Daoy (cell line): ENCODE measurements around the gene PPP2R5E. TPM values are rescaled to one million over a fixed set of nuclear protein-coding genes. Genes with fewer than 3 reads are reported as not detected.
"Not testable (repeated sequence)": the region's sequence is repeated elsewhere in the genome, so short reads cannot be mapped to it uniquely, and the experiment has no call there.

Experiments used
- DNase-seq: peaks from one replicate; pipeline ENCODE4 v3.0.0-alpha.2; 2015; ENCODE audit warnings: low read depth
- total RNA-seq: library from RNA; depleted of rRNA; stranded (reverse); fragments of >200 nt; shearing (Covaris generic); gene quantifications from 2 replicates; pipeline ENCODE4 v1.2.3, GENCODE V29; 2014; rRNA removed

The PPP2R5E gene
- total RNA-seq, 1 experiment from 2014 or later, result 18.1 TPM

DNA sequence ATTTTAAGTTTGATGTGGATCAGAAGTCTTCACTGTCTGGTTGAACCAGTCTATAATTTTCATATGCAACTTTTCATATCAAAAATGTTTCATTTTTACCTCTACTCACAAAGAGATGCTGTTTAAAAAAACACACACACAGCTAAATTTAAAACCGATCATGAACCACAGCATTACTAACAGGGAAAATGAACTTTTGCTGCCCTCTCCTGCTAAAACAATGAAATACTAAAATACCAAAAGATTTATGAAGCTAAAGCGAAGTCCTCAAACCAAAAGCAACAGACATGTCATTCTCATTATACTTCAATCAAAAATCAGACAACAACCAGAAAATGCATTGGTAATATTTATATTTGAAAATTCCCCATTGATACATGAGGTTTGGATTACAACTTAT lies 171.6 kb downstream of the PPP2R5E start:
- not testable (repeated sequence) for DNase-seq

GRCh38 chr14:63371033-63371432 lies 172.1 kb downstream of the PPP2R5E start:
- no peak for DNase-seq

- DNase-seq, result no peak
These were observed 175.3 kb downstream of the PPP2R5E start for GRCh38 chr14:63367742-63368364.

- DNase-seq, result no peak
These were observed 180.8 kb downstream of the PPP2R5E start for GRCh38 chr14:63362389-63362819.

GRCh38 chr14:63361790-63362189 lies 181.4 kb downstream of the PPP2R5E start:
- no peak for DNase-seq

GRCh38 chr14:63357841-63358240 lies 185.3 kb downstream of the PPP2R5E start:
- DNase-seq, result no peak

DNA sequence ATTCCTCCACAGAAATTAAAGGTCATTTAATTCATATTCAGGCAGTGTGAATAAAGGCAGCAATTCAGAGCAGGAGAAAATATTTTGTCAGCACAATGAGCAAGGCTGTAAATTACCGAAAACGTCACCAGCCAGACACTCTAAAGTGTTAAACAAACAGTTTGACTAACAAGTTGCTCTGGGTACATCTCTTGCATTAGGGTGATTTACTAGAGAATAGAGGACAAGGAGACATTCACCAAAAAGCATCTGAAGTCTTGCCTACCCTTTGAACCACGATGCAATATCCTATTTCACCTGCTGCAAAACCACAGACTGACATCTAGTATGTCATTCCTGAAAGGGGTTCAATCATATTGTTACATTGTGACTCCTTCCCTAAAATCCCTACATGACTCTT lies 197.4 kb downstream of the PPP2R5E start:
- no peak for DNase-seq

DNA sequence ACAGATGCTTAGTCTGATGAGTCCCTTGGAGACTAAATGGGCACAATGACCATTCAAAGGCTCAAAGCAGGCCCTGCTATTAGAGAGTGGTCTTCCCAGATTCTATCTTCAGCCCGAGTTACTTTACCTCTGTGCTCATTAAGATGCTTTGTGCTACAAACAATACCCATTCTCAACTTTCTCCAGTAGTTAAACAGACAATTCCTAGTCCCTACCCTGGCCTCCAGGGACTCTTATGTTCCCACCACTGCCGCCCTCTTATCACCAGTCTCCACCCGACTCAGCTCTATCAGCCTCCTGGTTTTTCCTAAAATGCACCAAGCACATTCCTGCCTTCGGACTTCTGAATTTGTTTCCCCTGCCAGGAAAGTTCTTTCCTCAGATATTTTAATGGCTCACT lies 198.8 kb downstream of the PPP2R5E start:
- no peak for DNase-seq

DNA sequence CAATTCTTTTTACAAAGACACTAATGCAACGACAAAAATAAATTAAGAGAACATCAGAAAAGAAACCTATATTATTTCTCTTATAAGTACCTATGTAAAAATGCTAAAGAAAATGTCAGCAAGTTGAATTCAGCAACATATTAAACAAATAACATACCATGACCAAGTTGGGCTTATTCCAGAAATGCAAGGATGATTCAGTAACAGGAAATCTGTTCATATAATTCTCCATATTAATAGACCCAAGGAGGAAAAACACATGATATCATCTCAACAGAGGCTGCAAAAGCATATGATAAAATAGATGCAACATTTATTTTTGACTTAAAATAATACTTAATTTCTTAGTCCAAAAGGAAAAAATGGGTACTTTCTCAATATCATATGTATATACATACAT lies 199.3 kb downstream of the PPP2R5E start:
- DNase-seq, result peak; percentile 26

GRCh38 chr14:63342371-63342770 lies 200.8 kb downstream of the PPP2R5E start:
- no peak for DNase-seq

- no peak for DNase-seq
These were observed 214.1 kb downstream of the PPP2R5E start for GRCh38 chr14:63328787-63329737.

DNA sequence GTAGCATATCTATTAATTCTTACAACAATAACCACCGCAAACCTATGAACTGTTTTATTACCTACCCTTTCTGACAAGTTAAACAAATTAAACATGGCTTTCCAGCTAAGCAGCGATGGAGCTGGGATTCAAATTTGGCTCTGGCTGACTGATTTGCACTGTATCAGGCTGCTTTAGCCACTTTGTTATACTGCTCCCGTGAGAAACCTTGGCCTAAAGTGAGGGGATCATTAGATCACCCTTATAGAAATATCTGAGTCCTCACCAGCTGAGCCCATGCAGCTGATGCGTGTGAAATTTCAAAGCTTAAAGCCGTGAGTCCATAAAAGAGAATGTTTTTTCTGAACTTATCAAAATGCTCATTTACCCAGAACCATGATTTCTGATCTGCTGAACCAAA lies 216.3 kb downstream of the PPP2R5E start:
- DNase-seq, result no peak

DNA sequence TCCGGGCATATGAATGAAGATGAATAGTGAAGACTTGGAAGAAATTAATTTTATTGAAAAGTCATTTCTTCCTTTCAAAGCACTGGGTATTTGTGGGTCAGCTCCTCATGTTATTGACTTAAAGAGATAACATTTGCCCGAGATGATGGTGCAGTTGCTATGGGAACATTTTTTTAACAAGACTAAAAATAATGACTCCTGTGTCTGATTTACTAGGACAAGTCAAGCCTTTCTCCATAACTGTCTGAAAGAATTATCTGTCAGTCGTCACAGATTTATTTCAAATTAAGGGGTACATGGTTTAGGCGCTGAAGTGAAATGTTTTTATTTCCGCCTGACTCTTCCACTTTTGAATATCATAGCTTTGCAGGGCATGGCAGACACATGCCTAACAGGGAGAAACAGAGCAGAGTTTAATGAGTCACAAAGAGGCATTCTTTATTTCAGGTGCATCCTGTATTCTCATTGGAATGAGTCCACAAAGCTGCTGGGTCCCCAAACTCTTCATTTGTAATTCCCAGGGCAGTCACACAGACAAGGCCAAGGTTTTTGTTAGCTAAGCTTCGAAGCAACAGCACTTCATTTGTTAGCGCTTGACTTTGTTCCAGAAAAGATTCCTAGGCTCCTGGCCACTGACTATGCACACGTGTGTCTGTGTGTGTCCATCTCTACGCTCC lies 220.1 kb downstream of the PPP2R5E start:
- no peak for DNase-seq

- no peak for DNase-seq
These were observed 220.7 kb downstream of the PPP2R5E start for GRCh38 chr14:63322472-63322871.

Other genes with a start within 250 kb of the PPP2R5E start
- gene GPHB5, start 224.4 kb downstream of the PPP2R5E start, total RNA-seq, result not detected in 2 replicates
- gene WDR89, start 98.5 kb upstream of the PPP2R5E start, total RNA-seq, result 29.3 and 32.8 TPM in 2 replicates
- 24.6 and 31.1 TPM in 2 replicates for gene SGPP1, start 184.7 kb upstream of the PPP2R5E start, total RNA-seq